A549 treated with Hydrocortisone at 1 μM for 4 hours (cell line): ENCODE measurements around the gene IFNA4. TPM values are rescaled to one million over a fixed set of nuclear protein-coding genes. Genes with fewer than 3 reads are reported as not detected.

ENCODE experiments used
- total RNA-seq: library from RNA; stranded (reverse); fragments of 200-300 nt; extraction: Qiagen RNA extraction; gene quantifications from 5 replicates; pipeline ENCODE4 v1.2.3, GENCODE V29; 2022

IFNA4 gene
- not detected in 5 replicates for total RNA-seq

DNA sequence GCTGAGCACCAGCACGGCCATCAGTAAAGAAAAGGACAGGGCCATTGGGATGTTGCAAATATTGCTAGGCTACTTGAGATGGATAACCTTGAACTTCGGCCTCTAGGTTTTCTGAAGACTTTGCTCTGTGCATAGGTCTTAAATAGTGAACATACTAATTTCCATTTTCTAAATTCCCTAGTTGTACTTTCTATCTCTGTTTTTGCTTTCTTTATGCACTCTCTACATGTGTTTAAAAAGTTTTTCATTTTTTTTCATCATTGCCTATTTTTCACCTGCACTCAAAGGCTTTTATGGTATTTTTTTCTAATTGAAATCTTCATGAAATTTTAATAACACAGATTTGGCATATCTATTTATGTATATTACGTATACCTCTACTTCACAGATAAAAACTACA is at the start of gene IFNA4:
Gene IFNA4 (minus strand): TSS at position 101 of the 400 bp plus-strand sequence. CDS start 56 bp downstream, at position 45.

DNA sequence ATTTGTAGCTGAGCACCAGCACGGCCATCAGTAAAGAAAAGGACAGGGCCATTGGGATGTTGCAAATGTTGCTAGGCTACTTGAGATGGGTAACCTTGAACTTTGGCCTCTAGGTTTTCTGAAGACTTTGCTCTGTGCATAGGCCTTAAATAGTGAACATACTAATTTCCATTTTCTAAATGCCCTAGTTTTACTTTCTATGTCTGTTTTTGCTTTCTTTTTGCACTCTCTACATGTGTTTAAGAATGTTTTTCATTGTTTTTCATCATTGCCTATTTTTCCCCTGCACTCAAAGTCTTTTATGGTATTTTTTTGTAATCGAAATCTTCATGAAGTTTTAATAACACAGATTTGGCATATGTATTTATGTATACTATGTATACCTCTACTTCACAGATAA is 40.7 kb upstream of the IFNA4 start, which contains the start of gene IFNA17:
Gene IFNA17 (minus strand): TSS at position 101 of the 400 bp plus-strand sequence. CDS start 49 bp downstream, at position 52.

DNA sequence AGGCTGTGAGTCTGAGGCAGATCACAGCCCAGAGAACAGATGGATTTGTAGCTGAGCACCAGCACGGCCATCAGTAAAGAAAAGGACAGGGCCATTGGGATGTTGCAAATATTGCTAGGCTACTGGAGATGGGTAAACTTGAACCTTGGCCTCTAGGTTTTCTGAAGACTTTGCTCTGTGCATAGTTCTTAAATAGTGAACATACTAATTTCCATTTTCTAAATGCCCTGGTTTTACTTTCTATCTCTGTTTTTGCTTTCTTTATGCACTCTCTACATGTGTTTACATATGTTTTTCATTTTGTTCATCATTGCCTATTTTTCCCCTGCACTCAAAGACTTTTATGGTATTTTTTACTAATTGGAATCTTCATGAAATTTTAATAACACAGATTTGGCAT is 29.8 kb upstream of the IFNA4 start, which contains the start of gene IFNA16:
Gene IFNA16 (minus strand): TSS at position 101 of the 400 bp plus-strand sequence. CDS start 6 bp downstream, at position 95.

DNA sequence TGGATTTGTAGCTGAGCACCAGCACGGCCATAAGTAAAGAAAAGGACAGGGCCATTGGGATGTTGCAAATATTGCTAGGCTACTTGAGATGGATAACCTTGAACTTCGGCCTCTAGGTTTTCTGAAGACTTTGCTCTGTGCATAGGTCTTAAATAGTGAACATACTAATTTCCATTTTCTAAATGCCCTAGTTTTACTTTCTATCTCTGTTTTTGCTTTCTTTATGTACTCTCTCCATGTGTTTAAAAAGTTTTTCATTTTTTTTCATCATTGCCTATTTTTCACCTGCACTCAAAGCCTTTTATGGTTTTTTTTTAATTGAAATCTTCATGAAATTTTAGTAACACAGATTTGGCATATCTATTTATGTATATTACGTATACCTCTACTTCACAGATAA is 19.7 kb upstream of the IFNA4 start, which contains the start of gene IFNA10:
Gene IFNA10 (minus strand): TSS at position 101 of the 400 bp plus-strand sequence. CDS start 46 bp downstream, at position 55.

DNA sequence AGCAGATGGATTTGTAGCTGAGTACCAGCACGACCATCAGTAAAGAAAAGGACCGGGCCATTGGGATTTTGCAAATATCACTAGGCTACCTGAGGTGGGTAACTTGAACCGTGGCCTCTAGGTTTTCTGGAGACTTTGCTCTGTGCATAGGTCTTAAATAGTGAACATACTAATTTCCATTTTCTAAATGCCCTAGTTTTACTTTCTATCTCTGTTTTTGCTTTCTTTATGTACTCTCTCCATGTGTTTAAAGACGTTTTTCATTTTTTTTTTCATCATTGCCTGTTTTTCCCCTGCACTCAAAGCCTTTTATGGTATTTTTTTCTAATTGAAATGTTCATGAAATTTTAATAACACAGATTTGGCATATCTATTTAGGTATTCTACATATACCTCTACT is 14.7 kb upstream of the IFNA4 start, which contains the start of gene IFNA7:
Gene IFNA7 (minus strand): TSS at position 101 of the 400 bp plus-strand sequence. CDS start 40 bp downstream, at position 61.

DNA sequence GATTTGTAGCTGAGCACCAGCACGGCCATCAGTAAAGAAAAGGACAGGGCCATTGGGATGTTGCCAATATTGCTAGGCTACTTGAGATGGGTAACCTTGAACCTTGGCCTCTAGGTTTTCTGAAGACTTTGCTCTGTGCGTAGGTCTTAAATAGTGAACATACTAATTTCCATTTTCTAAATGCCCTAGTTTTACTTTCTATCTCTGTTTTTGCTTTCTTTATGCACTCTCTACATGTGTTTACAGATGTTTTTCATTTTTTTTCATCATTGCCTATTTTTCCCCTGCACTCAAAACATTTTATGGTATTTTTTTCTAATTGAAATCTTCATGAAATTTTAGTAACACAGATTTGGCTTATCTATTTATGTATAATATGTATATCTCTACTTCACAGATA is 20.8 kb downstream of the IFNA4 start, which contains the start of gene IFNA21:
Gene IFNA21 (minus strand): TSS at position 101 of the 400 bp plus-strand sequence. CDS start 48 bp downstream, at position 53.

DNA sequence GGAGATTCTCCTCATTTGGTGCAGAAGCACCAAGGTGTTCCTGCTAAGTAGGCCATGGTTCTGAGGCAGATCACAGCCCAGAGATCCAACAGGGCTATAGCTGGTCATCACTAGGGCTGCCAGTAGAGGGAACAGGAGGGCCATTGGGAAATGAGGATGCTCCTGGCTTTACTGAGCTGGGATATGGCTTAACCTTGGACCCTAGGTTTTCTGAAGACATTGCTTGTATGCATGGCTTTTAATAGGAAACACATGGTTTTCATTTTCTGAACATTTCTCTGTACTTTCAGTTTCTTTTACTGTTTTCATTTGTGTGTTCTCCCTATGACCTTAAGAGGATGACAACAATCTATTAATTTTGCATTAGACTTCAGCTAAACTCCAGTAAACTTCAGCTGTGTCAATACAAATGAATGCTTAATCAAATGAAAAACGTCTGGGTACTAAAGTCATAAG is 45.9 kb downstream of the IFNA4 start, which contains the start of gene IFNW1:
Gene IFNW1 (minus strand): TSS at position 406 of the 456 bp plus-strand sequence. CDS start 262 bp downstream, at position 144.

Other genes with a start within 250 kb of the IFNA4 start
- gene HACD4, start 155.9 kb downstream of the IFNA4 start, total RNA-seq = 0.85 to 1.2 TPM (median 1.0 TPM) in 5 replicates
- not detected in 5 replicates for gene IFNB1, start 109.6 kb downstream of the IFNA4 start, total RNA-seq
- not detected in 5 replicates for gene IFNW1, start 45.8 kb downstream of the IFNA4 start, total RNA-seq
- not detected in 5 replicates for gene IFNA21, start 20.9 kb downstream of the IFNA4 start, total RNA-seq
- gene IFNA7, start 14.6 kb upstream of the IFNA4 start, total RNA-seq = not detected in 5 replicates
- not detected in 5 replicates for gene IFNA10, start 19.6 kb upstream of the IFNA4 start, total RNA-seq
- gene IFNA16, start 29.7 kb upstream of the IFNA4 start, total RNA-seq = not detected in 5 replicates
- not detected in 5 replicates for gene IFNA17, start 40.6 kb upstream of the IFNA4 start, total RNA-seq
- not detected in 5 replicates for gene IFNA14, start 52.4 kb upstream of the IFNA4 start, total RNA-seq
- not detected in 5 replicates for gene IFNA5, start 117.7 kb upstream of the IFNA4 start, total RNA-seq
- 15.0 to 23.5 TPM (median 18.5 TPM) in 5 replicates for gene KLHL9, start 147.8 kb upstream of the IFNA4 start, total RNA-seq
- gene IFNA6, start 163.3 kb upstream of the IFNA4 start, total RNA-seq = not detected in 5 replicates
- gene IFNA13, start 180.5 kb upstream of the IFNA4 start, total RNA-seq = not detected in 5 replicates
- gene IFNA2, start 197.8 kb upstream of the IFNA4 start, total RNA-seq = not detected in 5 replicates
- not detected in 5 replicates for gene IFNA8, start 221.5 kb upstream of the IFNA4 start, total RNA-seq